Neural cell (in vitro differentiated cells): ENCODE data around the gene KRT78.

Experiments used
- TF ChIP-seq, protein P1 (sequence below): IDR thresholded peaks from 2 replicates; pipeline ENCODE4 v1.6.1; 2012; ENCODE audit warnings: borderline replicate concordance
- TF ChIP-seq, protein P2 (sequence below): fragments of 450-650 bp; IDR thresholded peaks from 2 replicates; pipeline ENCODE4 v1.5.1; 2014; ENCODE audit warnings: antibody characterized with exemption, mild to moderate bottlenecking, moderate library complexity; ENCODE audit not compliant: poor library complexity, severe bottlenecking

DNA sequence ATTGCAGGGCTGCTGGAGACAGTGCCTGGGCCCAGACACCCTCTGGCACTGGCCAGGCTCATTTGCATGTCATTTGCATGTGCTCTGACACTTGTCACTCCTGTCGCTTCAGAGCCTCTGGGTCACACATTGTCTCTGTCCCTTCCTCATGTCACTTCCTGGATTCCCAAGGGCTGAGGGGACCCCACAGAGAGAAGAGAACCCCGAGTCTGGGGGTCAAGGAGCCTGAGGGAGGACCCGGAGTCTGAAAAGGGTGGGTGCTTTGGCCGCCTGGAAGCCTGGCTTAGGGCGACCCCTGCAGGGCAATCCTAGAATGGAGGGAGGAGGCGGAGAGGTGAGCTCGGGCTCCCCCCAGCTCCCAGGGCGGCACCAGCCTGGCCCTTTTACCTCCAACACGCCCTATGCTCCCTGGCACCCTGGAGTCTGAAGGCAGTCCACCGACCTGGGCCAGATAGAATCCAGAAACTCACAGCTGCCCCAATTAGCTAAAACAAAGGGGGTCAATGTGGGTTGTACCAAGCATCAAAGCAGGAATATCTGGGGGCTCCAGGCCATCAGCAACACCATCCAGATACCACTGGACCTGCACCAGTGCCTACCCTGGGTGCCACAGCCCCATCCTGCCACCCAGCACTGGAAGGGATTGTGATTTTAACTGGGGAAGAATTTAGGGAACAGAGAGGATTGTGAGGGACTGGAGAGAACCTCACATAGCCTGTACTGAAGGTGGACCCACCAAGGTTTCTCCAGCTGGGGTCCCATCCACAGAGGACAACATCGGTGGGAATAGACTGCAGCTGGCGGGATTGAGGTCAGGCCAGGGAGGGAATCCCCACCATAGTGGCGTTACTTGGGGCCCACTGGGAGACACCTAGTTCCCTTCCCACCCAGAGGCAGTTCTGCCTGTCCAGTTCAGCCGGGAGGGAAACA is 21.8 kb upstream of the KRT78 start:
- TF ChIP-seq, protein P1, sequence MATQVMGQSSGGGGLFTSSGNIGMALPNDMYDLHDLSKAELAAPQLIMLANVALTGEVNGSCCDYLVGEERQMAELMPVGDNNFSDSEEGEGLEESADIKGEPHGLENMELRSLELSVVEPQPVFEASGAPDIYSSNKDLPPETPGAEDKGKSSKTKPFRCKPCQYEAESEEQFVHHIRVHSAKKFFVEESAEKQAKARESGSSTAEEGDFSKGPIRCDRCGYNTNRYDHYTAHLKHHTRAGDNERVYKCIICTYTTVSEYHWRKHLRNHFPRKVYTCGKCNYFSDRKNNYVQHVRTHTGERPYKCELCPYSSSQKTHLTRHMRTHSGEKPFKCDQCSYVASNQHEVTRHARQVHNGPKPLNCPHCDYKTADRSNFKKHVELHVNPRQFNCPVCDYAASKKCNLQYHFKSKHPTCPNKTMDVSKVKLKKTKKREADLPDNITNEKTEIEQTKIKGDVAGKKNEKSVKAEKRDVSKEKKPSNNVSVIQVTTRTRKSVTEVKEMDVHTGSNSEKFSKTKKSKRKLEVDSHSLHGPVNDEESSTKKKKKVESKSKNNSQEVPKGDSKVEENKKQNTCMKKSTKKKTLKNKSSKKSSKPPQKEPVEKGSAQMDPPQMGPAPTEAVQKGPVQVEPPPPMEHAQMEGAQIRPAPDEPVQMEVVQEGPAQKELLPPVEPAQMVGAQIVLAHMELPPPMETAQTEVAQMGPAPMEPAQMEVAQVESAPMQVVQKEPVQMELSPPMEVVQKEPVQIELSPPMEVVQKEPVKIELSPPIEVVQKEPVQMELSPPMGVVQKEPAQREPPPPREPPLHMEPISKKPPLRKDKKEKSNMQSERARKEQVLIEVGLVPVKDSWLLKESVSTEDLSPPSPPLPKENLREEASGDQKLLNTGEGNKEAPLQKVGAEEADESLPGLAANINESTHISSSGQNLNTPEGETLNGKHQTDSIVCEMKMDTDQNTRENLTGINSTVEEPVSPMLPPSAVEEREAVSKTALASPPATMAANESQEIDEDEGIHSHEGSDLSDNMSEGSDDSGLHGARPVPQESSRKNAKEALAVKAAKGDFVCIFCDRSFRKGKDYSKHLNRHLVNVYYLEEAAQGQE, result no peak
- TF ChIP-seq, protein P2, sequence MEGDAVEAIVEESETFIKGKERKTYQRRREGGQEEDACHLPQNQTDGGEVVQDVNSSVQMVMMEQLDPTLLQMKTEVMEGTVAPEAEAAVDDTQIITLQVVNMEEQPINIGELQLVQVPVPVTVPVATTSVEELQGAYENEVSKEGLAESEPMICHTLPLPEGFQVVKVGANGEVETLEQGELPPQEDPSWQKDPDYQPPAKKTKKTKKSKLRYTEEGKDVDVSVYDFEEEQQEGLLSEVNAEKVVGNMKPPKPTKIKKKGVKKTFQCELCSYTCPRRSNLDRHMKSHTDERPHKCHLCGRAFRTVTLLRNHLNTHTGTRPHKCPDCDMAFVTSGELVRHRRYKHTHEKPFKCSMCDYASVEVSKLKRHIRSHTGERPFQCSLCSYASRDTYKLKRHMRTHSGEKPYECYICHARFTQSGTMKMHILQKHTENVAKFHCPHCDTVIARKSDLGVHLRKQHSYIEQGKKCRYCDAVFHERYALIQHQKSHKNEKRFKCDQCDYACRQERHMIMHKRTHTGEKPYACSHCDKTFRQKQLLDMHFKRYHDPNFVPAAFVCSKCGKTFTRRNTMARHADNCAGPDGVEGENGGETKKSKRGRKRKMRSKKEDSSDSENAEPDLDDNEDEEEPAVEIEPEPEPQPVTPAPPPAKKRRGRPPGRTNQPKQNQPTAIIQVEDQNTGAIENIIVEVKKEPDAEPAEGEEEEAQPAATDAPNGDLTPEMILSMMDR, result peak; percentile 56
